ELF-1 (cell line): ENCODE measurements around the gene APOD.
"Not testable (repeated sequence)": the region's sequence is repeated elsewhere in the genome, so short reads cannot be mapped to it uniquely, and the experiment has no call there.

Experiments
- DNase-seq: peaks from one replicate; pipeline ENCODE4 v3.0.0-alpha.2; 2016; ENCODE audit warnings: low read depth, low spot score

Gene APOD

DNA sequence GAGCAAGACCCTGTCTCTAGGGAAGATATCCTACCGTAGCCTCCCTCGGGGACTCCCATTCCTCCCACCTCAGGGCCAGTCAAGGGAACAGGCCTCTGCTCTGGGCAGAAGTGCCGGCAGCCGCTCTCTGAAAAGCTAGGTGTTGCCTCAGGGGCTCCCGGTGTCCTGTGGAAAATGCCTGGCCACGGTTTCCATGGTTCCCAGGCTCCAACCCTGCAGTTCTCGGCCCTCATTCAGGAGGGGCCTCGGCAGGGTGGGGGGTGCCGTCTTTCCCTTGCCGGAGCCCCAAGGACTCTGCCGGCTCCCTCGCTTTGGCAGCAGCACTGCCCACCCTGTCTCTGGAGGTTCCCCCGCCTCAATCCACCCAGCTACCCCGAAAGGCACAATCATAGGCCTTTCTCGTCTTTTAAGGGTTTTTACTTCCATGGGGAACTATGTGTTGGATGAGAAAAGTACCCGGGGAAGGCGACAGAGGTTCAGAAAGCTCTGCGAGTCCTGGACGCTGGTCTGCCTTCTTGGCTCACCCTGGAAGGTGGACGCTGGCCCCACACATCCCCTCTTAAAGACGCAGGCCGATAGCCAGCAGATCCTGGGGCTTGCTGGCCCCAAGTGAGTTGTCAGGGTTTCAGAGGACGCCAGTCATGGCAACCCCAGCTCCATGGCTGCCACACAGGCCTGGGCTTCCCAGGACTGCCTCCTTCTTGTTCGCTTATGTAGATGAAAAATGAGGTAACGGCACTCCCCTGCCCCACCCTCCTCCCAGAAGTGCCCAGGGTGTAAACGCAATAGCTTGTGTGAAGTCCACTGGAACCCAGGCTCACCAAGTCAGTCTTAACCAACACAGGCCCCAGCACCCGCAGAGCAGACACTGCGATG is 34.3 kb upstream of the APOD start:
- DNase-seq: peak; percentile 67

- DNase-seq: not testable (repeated sequence)
Measured at GRCh38 chr3:195617134-195617533, 33.4 kb upstream of the APOD start.

GRCh38 chr3:195616681-195617080 is 32.9 kb upstream of the APOD start:
- no peak for DNase-seq

DNA sequence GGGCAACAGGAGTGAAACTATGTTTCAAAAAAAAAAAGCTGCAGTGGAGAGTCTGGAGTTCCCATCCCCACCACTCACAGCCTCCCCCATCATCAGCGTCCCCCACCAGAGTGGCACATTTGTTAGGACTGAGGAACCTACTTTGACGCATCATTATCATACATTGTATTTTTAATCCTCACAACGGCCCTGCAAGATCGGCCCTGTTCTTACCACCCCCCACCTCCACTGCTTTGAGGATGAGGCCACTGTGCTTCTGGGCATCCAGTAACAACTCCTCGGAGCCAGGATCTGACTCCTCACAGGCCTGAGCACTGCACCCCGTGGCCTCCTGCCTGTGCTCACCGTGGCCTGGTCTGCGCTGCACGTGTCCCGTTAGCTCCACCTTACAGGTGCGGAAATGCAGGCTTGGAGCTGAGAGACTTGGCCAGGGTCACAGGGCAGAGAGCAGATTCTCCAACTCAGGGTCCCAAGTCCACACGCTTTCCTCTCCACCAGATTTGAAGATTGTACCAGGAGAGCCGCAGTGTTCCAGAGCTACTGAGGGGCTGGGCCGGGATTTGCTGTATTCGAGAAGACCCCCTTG is 32.3 kb upstream of the APOD start:
- DNase-seq: not testable (repeated sequence)

DNA sequence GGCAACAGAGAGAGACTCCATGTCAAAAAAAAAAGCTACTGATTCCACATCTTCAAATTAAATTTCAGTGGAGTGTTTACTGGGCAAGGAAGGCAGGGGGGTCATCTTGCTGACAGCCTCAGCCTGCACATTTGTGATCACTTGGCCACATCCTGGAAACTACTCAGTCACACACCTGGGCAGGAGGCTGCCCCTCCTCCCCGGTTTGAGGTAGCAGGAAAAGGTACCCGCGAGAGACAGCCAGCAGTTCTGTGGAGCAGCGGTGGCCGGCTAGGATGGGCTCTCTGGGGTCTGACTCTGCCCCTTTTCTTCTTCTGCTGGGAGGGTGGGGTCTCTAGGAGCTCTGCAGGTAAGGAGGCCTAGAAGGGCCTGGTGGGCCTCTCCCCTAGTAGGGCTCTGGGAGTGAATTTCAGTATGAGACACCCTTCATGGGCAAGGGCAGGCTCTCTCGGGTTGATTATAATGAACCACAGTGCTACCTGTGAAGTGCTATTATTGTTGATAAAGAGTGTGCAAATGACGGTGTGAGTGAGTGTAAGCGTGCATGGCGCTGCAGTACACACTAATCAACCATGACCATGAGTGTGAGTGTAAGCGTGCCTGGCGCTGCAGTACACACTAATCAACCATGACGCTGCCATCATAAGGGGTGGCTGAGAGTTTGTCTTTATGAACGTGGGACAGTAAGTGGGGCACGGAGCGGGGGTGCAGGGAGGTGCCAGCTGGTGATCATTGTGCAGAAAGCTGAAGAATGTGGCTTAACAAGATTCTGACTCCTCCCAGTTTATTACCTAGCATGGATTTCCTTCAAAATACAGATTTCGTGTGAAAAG is 31.1 kb upstream of the APOD start:
- DNase-seq: not testable (repeated sequence)

- no peak for DNase-seq
Measured at GRCh38 chr3:195613468-195614069, 29.8 kb upstream of the APOD start.

DNA sequence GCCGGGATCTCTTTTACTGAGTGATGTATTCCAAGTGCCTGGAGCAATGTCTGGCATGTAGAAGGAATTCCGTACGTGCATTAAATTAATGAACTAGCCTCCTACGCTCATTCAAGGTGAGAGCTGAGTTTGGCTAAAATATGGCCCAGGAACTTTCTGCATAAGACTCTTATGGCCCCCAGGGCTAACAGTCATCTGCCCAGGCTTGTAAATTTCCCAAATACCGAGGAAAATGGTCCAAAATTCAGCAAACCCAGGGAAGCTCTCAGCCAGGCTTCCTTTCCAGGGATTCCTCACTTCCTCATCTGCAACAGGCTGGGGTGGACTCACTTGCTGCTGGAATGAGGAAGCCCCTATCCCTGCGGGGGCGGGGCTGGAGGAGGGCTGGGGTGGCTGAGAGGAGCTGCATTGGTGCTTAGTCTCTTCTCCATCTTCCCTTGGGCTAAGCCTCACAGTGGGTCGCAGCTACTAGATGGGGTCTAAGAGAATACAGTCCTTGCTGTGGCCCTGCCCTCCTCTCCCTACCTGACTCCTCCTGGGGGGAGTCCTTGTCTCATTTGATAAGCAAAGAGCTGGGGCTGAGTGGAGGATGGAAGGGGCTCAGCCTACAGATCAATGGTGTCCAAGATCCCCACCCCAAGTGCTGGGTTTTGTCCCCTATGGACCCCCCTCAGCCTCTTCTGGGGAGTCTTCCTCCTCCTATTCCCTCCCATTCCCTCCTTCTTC is 28.5 kb upstream of the APOD start:
- peak; percentile 62 for DNase-seq

DNA sequence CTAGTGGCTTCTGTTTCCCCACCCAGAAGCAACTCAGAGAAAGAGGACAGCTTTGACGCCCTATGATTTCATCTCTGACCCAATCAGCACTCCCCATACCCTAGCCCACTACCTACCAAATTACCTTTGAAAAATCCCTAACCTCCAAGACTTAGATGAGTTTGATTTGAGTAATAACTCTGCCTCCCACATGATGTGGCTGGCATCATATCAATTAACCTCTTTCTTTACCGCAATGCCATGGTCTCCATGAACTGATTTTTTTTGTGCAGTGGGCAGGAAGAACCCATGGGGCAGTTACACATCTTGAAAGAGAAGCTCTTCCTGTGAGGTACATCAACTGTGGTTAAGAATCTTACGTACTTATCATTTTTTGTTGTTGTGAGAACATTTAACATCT is 25.5 kb upstream of the APOD start:
- DNase-seq: no peak

DNA sequence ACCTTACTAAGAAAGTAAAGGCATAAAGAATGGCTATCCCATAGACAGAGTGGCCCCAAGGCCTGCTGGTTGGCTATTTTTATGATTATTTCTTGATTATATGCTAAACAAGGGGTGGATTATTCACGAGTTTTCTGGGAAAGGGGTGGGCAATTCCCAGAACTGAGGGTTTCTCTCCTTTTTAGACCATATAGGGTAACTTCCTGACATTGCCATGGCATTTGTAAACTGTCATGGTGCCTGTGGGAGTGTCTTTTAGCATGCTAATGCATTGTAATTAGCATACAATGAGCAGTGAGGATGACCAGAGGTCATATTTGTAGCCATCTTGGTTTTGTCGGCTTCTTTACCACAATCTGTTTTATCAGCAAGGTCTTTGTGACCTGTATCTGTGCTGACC is 18.0 kb upstream of the APOD start:
- DNase-seq: not testable (repeated sequence)

DNA sequence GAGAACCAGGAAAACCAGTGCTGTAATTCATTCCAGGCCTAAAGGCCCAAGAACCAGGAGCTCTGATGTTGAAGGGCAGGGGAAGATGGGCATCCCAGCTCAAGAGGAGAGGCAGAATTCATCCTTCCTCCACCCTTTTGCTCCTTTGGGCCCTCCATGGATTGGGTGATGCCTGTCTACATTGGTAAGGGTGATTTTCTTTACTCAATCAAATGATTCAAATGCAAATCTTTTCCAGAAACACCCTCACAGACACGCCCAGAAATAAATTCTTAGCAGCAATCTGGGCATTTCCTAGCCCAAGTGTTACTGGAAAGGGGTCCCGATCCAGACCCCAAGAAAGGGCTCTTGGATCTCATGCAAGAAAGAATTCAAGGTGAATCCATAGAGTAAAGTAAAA is 17.6 kb upstream of the APOD start:
- no peak for DNase-seq

- not testable (repeated sequence) for DNase-seq
Measured at GRCh38 chr3:195599926-195600325, 16.2 kb upstream of the APOD start.

- DNase-seq: not testable (repeated sequence)
Measured at GRCh38 chr3:195599516-195599915, 15.8 kb upstream of the APOD start.

GRCh38 chr3:195597848-195598247 is 14.1 kb upstream of the APOD start:
- no peak for DNase-seq

DNA sequence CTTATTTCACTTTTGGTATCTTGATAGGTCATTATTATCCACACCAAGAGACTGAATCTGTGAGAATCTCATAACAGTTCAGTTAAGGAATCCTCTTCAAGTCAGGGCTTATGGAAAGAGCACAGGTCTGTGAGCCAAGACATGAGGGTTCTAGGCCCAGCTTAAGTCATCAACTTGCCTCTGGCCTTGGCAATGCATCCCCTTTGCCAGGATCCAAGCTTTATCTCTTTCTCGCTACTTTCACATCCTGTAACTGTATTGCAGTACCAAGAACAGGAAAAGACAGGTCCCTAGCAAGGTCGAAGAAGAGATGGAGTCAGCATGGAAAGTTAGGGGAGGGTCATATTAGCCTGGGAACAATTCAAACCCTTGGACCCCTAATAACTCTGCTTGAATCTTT is 13.5 kb upstream of the APOD start:
- no peak for DNase-seq

DNA sequence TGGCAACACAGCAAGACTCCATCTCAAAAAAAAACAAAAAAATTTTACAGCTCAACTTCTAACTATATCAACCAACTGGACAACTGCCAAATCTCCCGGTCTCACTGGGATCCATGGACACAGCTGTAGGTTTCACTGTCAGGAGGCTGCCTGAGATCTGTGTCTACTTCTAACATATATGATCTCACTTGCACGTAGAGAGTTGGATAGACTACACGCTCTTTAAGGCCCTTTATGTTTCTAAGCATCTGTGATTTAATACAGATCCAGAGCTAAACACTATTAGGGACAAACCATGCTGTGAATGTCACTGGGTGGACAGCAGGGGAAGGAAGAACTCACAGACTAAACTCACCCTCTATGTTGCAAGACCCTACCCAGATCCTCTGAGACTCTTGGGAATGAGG is 13.0 kb upstream of the APOD start:
- no peak for DNase-seq

GRCh38 chr3:195595785-195596531 is 12.2 kb upstream of the APOD start:
- DNase-seq: no peak

GRCh38 chr3:195591852-195592251 is 8.1 kb upstream of the APOD start:
- no peak for DNase-seq

DNA sequence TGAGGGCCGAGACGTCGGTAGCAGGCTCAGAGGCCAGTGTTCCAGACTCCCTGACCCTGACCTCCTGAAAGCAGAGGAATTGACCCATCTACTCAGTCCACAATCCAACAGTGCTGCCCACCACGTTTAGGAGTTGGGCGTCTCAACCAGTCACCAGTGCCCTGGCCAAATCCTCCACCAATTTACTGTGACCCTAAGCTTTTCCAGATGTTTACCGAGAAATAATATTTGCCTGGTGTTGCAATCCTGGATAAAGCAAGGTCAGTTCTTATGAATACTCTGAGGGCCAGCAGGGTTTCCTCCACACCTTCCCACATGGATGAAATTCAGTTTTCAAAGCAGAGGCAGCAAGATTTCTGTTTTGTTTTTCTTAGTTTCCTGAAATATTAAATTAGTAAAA is 7.5 kb upstream of the APOD start:
- DNase-seq: no peak

DNA sequence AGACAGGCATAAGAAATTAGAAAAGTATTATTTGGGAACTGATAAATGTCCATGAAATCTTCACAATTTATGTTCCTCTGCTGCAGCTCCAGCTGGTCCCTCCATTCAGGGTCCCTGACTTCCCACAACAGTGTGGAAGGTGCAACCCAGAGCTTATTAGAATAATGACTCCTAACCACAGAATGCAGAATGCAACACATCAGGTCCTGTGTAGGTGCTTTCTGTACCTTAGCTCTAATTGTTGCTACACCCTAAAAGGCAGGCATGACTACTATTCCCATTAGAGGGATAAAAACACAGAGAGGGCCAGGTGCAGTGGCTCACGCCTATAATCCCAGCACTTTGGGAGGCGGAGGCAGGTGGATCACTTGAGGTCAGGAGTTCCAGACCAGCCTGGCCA is 6.6 kb upstream of the APOD start:
- not testable (repeated sequence) for DNase-seq

- DNase-seq: not testable (repeated sequence)
Measured at GRCh38 chr3:195589796-195590195, 6.1 kb upstream of the APOD start.

GRCh38 chr3:195587824-195588223 is 4.1 kb upstream of the APOD start:
- no peak for DNase-seq
